ENCODE measurements around the gene ZFP82.
A peak's percentile ranks its signal among the peaks of the same experiment; 100 is the strongest.

Gene ZFP82

GRCh38 chr19:36418287-36419001 lies at the start of gene ZFP82:
TSS of gene ZFP82 (minus strand) at chr19:36418644. CDS start at chr19:36409789, 8,855 bp downstream.
- DNase-seq: peak; percentile 80

- no peak for DNase-seq
Measured at GRCh38 chr19:36460046-36460445, 41.6 kb upstream of the ZFP82 start.

- DNase-seq: no peak
Measured at GRCh38 chr19:36456831-36457230, 38.4 kb upstream of the ZFP82 start.

GRCh38 chr19:36449059-36449670 lies 30.7 kb upstream of the ZFP82 start:
- no peak for DNase-seq

GRCh38 chr19:36441339-36441738 lies 22.9 kb upstream of the ZFP82 start:
- no peak for DNase-seq

GRCh38 chr19:36436531-36436930 lies 18.1 kb upstream of the ZFP82 start:
- DNase-seq: no peak

- no peak for DNase-seq
Measured at GRCh38 chr19:36423925-36424324, 5.5 kb upstream of the ZFP82 start.

GRCh38 chr19:36421749-36422481 lies 3.5 kb upstream of the ZFP82 start:
- DNase-seq: no peak

- DNase-seq: no peak
Measured at GRCh38 chr19:36420961-36421748, 2.7 kb upstream of the ZFP82 start.

GRCh38 chr19:36417752-36418286 lies 625 bp downstream of the ZFP82 start:
- DNase-seq: no peak

GRCh38 chr19:36409841-36410240 lies 8.6 kb downstream of the ZFP82 start:
- DNase-seq: no peak

GRCh38 chr19:36408101-36408500 lies 10.3 kb downstream of the ZFP82 start:
- no peak for DNase-seq

GRCh38 chr19:36404498-36404897 lies 13.9 kb downstream of the ZFP82 start:
- no peak for DNase-seq

GRCh38 chr19:36401475-36401874 lies 17.0 kb downstream of the ZFP82 start:
- no peak for DNase-seq

- DNase-seq: no peak
Measured at GRCh38 chr19:36398571-36398970, 19.9 kb downstream of the ZFP82 start.

GRCh38 chr19:36392916-36393673 lies 25.3 kb downstream of the ZFP82 start:
- DNase-seq: no peak

GRCh38 chr19:36379510-36379819 lies 39.0 kb downstream of the ZFP82 start:
- DNase-seq: no peak

GRCh38 chr19:36378625-36379509 lies 39.6 kb downstream of the ZFP82 start, which contains the start of gene ZFP14:
TSS of gene ZFP14 (minus strand) at chr19:36379201. CDS start at chr19:36367892, 11,309 bp downstream.
- DNase-seq: peak; percentile 95

GRCh38 chr19:36377541-36378178 lies 40.8 kb downstream of the ZFP82 start:
- DNase-seq: no peak

- DNase-seq: no peak
Measured at GRCh38 chr19:36373638-36374156, 44.7 kb downstream of the ZFP82 start.
